T-cell (primary cell): ENCODE results near the gene TBC1D22A. TPM values are rescaled to one million over a fixed set of nuclear protein-coding genes. Genes with fewer than 3 reads are reported as not detected.

Experiments used
- ATAC-seq, 4 experiments: fragments of 200-7000 bp in 3 of 4; fragments of 150-1000 bp in 1 of 4; cut with Tn5 transposase; replicated peaks in 1 of 4; 1 replicate in 3 of 4; 2 replicates in 1 of 4; pipeline ENCODE4 v1.10.0; 2021; ENCODE audit warnings: moderate library complexity in 3 of 4, mild to moderate bottlenecking in 2 of 4, moderate number of reproducible peaks in 1 of 4
- CTCF ChIA-PET, 2 donors: fragments of 300-600 bp; sonication (Branson Sonifier 250); formaldehyde crosslinking; loops; one replicate each; lab custom pipeline; 2022; ENCODE audit warnings: antibody characterized with exemption in 2 of 2; lab: Charles Lee
- POLR2A ChIA-PET, 2 donors: fragments of 300-600 bp; sonication (Branson Sonifier 250); formaldehyde crosslinking; loops; one replicate each; lab custom pipeline; 2022; ENCODE audit warnings: antibody characterized with exemption in 2 of 2; lab: Charles Lee
- DNase-seq, 35 experiments: peaks; one replicate each; pipeline versions ENCODE4 v3.0.0 to v3.0.0-alpha.2; 2013 to 2023
- H3K27ac ChIP-seq: one replicate; pipeline ENCODE4 v1.5.1; 2013; ENCODE audit warnings: low read length
- H3K27me3 ChIP-seq, 2 experiments: replicated peaks in 1 of 2; 1 replicate in 1 of 2; 2 replicates in 1 of 2; pipeline versions ENCODE4 v1.6.1 to v1.7.0; 2013; ENCODE audit warnings: low read length in 1 of 2, mixed read lengths in 1 of 2; ENCODE audit not compliant: control insufficient read depth in 2 of 2, insufficient read depth in 2 of 2; ENCODE audit errors: extremely low read depth in 1 of 2
- H3K36me3 ChIP-seq, 2 donors: 1 replicate in 1 of 2; 2 replicates in 1 of 2; pipeline versions ENCODE4 v1.6.1 to v1.7.0; 2013; ENCODE audit warnings: low read length in 1 of 2; ENCODE audit not compliant: control insufficient read depth in 2 of 2, insufficient read depth in 1 of 2; ENCODE audit errors: extremely low read depth in 1 of 2
- H3K4me1 ChIP-seq, 2 experiments: 1 replicate in 1 of 2; 2 replicates in 1 of 2; pipeline versions ENCODE4 v1.6.1 to v1.7.0; 2013; ENCODE audit warnings: low read length in 2 of 2, mixed read lengths in 1 of 2; ENCODE audit not compliant: insufficient read depth in 2 of 2, control insufficient read depth in 1 of 2; ENCODE audit errors: extremely low read depth in 1 of 2
- H3K4me3 ChIP-seq, 2 donors: 1 replicate in 1 of 2; 2 replicates in 1 of 2; pipeline versions ENCODE4 v1.5.1 to v1.7.0; 2013; ENCODE audit warnings: mild to moderate bottlenecking in 2 of 2, low read length in 1 of 2, moderate library complexity in 1 of 2; ENCODE audit not compliant: control insufficient read depth in 1 of 2; ENCODE audit errors: extremely low read depth in 1 of 2
- H3K9me3 ChIP-seq: 2 replicates; pipeline ENCODE4 v1.7.0; 2013
- H3K27ac Mint-ChIP-seq, 2 donors: one replicate each; pipeline ENCODE4 v1.8.0; 2020 to 2021; ENCODE audit warnings: mild to moderate bottlenecking in 2 of 2, mixed read lengths in 2 of 2
- H3K27me3 Mint-ChIP-seq, 2 donors: one replicate each; pipeline ENCODE4 v1.8.0; 2021 to 2022; ENCODE audit warnings: mixed read lengths in 2 of 2
- H3K36me3 Mint-ChIP-seq: one replicate; pipeline ENCODE4 v1.8.0; 2021; ENCODE audit warnings: mixed read lengths
- H3K4me1 Mint-ChIP-seq, 3 donors: one replicate each; pipeline ENCODE4 v1.8.0; 2020 to 2022; ENCODE audit warnings: mixed read lengths in 3 of 3, mild to moderate bottlenecking in 1 of 3
- H3K4me3 Mint-ChIP-seq, 3 donors: one replicate each; pipeline ENCODE4 v1.8.0; 2020 to 2022; ENCODE audit warnings: mild to moderate bottlenecking in 3 of 3, mixed read lengths in 3 of 3, moderate library complexity in 3 of 3
- H3K9me3 Mint-ChIP-seq, 3 donors: one replicate each; pipeline ENCODE4 v1.8.0; 2020 to 2022; ENCODE audit warnings: mixed read lengths in 3 of 3
- WGBS: methylation state at CpG from one replicate; pipeline ENCODE4 v1.1.5; 2013; ENCODE audit warnings: missing lambda C conversion rate; ENCODE audit not compliant: insufficient coverage; 5-methylcytosine and 5-hydroxymethylcytosine counted together
- total RNA-seq, 35 experiments: library from RNA in 6 of 35; stranded (reverse) in 6 of 35; fragments of 120-200 nt in 1 of 35; gene quantifications; one replicate each; pipeline versions ENCODE4 v1.2.1 to v1.2.4 and lab custom pipeline; 2013 to 2026

TBC1D22A gene
- total RNA-seq, 5 donors from 2014 or later (not counting 1 experiment from before 2014, with no cell fraction given): 38.3 to 67.8 (median 57.7) TPM

DNA sequence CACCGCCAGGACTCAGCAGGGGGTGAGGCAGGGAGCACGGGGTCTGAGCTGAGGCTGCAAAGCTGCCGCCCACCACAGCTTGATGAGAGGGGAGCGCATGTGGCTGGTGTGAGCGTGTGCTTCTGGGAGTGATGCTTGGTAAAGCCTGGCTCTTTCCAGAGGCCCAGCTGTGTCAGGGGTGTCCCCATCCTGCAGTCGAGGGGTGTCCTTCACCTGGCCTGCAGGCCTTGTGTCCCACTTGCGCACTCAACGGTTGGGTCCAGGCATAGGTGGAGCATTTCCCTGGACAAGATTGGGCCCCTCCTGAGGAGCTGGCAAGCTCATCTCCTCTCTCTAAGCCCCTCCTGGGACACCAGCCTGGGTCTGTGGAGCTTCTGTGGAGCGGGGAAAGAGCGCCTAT is 273.9 kb downstream of the TBC1D22A start:
- Histone ChIP-seq H3K27ac (no peak overlapping the region), H3K4me1 (no peaks in the 10 kb centered on the region), H3K9me3 (no peaks in the 10 kb centered on the region), H3K36me3 (peaks cover 10 to 17% of the 10 kb centered on the region in 2 donors), H3K27me3 (no peaks in the 10 kb centered on the region), H3K4me3 (no peak overlapping the region)
- ChIA-PET POLR2A (no interaction called here), CTCF (no interaction called here)
- ATAC-seq: no peak
- DNase-seq: no peak
- Mint-ChIP-seq H3K9me3 (no peaks in the 10 kb centered on the region), H3K27ac (no peak overlapping the region), H3K4me3 (no peak overlapping the region), H3K4me1 (peaks cover 5 to 18% (median 10%) of the 10 kb centered on the region in 3 donors), H3K27me3 (no peaks in the 10 kb centered on the region), H3K36me3 (peaks cover 18% of the 10 kb centered on the region)
- WGBS: 89% methylated on average over 7 of the region's 10 CpGs

DNA sequence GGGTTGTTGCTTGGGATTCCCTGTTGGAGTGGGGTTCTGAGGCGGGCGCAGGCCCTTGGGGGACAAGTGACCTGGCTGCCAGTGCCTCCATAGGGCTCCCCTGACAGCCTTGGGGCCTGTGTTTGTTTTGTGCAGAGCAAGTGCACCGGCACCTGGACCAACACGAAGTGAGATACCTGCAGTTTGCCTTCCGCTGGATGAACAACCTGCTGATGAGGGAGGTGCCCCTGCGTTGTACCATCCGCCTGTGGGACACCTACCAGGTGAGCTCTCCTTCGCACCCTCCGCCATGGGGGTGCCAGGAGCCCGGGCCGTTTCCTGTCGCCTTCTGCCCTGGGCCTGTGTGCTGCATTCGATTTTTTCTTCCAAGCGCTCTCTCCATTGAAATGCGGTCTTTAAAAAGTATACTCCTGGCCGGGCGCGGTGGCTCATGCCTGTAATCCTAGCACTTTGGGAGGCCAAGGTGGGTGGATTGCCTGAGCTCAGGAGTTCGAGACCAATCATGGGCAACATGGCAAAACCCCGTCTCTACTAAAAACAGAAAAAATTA is 274.6 kb downstream of the TBC1D22A start:
- Mint-ChIP-seq H3K27me3 (no peaks in the 10 kb centered on the region), H3K36me3 (peaks cover 18% of the 10 kb centered on the region), H3K9me3 (no peaks in the 10 kb centered on the region), H3K27ac (no peak overlapping the region), H3K4me1 (peaks cover 11 to 18% (median 15%) of the 10 kb centered on the region in 3 donors), H3K4me3 (no peak overlapping the region)
- H3K27me3 ChIP-seq: no peaks in the 10 kb centered on the region
- DNase-seq (no peak), ATAC-seq (no peak)
- ChIA-PET CTCF (no interaction called here), POLR2A (no interaction called here)
- peaks cover 10 to 17% of the 10 kb centered on the region in 2 donors for H3K36me3 ChIP-seq
- H3K27ac ChIP-seq: no peak overlapping the region
- H3K4me1 ChIP-seq: peaks cover 0 to 2% of the 10 kb centered on the region in 2 experiments
- WGBS: 97% methylated on average over 16 of the region's 20 CpGs
- H3K4me3 ChIP-seq: no peak overlapping the region
- H3K9me3 ChIP-seq: no peaks in the 10 kb centered on the region

DNA sequence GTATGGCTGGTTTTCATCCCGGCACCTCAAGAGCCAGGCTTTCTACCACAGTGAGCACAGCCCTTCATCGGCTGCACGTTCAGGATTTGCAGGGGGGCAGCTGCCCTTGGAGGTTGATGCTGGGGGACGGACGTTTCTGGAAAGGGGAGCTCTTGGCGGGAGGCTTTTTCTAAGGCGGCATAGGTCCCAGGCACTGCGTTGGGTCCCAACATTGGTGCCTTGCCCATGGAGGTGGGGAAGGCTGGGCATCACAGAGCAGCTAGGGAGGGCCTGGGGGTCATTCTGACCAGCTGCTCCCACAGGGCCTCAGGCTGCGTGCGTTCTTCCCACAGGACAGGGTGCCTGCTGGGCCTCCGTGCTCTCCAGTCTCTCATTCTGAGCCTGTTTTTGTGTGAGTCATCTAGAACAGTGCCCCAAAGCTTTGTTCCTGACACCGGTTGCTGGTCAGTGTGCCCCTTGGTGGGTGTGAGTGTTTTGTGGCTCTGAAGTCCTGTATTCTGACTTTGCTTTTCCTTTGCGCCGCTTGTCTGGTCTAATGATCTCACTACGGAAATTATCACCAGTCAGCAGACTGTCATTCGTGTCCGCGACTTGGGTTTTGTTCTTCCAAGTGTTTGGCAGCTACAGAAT is 275.9 kb downstream of the TBC1D22A start:
- CTCF ChIA-PET: interaction anchor here in 1 of 2 donors (0.5 kb wide), 1 partner anchor 475 kb away, joined by 3 read pairs; no protein-coding TSS in a partner anchor
- H3K36me3 Mint-ChIP-seq: peaks cover 18% of the 10 kb centered on the region
- H3K27me3 Mint-ChIP-seq: no peaks in the 10 kb centered on the region
- H3K4me1 Mint-ChIP-seq: peaks cover 23 to 27% (median 24%) of the 10 kb centered on the region in 3 donors
- H3K9me3 ChIP-seq: no peaks in the 10 kb centered on the region
- H3K4me1 ChIP-seq: peaks cover 0 to 6% of the 10 kb centered on the region in 2 experiments
- no peak overlapping the region for H3K4me3 Mint-ChIP-seq
- no peaks in the 10 kb centered on the region for H3K9me3 Mint-ChIP-seq
- 92% methylated on average over 18 of the region's 18 CpGs for WGBS
- peaks cover 8 to 13% of the 10 kb centered on the region in 2 donors for H3K36me3 ChIP-seq
- POLR2A ChIA-PET: no interaction called here
- ATAC-seq (no peak), DNase-seq (no peak)
- H3K4me3 ChIP-seq: no peak overlapping the region
- H3K27ac Mint-ChIP-seq: no peak overlapping the region
- no peaks in the 10 kb centered on the region for H3K27me3 ChIP-seq
- H3K27ac ChIP-seq: no peak overlapping the region

- H3K36me3 Mint-ChIP-seq: peaks cover 14% of the 10 kb centered on the region
- no peaks in the 10 kb centered on the region for H3K9me3 Mint-ChIP-seq
- 100% methylated on average over 2 of the region's 5 CpGs for WGBS
- H3K4me1 Mint-ChIP-seq: peaks cover 32 to 37% (median 34%) of the 10 kb centered on the region in 3 donors
- Histone ChIP-seq H3K4me3 (no peak overlapping the region), H3K27me3 (no peaks in the 10 kb centered on the region), H3K27ac (no peak overlapping the region), H3K36me3 (peaks cover 8 to 13% of the 10 kb centered on the region in 2 donors), H3K4me1 (peaks cover 0 to 15% of the 10 kb centered on the region in 2 experiments), H3K9me3 (no peaks in the 10 kb centered on the region)
- H3K27me3 Mint-ChIP-seq: no peaks in the 10 kb centered on the region
- ATAC-seq (no peak), DNase-seq (no peak)
- H3K4me3 Mint-ChIP-seq: no peak overlapping the region
- CTCF ChIA-PET: no interaction called here
- H3K27ac Mint-ChIP-seq: no peak overlapping the region
- POLR2A ChIA-PET: no interaction called here
These were observed 276.9 kb downstream of the TBC1D22A start for GRCh38 chr22:47039356-47039755.

DNA sequence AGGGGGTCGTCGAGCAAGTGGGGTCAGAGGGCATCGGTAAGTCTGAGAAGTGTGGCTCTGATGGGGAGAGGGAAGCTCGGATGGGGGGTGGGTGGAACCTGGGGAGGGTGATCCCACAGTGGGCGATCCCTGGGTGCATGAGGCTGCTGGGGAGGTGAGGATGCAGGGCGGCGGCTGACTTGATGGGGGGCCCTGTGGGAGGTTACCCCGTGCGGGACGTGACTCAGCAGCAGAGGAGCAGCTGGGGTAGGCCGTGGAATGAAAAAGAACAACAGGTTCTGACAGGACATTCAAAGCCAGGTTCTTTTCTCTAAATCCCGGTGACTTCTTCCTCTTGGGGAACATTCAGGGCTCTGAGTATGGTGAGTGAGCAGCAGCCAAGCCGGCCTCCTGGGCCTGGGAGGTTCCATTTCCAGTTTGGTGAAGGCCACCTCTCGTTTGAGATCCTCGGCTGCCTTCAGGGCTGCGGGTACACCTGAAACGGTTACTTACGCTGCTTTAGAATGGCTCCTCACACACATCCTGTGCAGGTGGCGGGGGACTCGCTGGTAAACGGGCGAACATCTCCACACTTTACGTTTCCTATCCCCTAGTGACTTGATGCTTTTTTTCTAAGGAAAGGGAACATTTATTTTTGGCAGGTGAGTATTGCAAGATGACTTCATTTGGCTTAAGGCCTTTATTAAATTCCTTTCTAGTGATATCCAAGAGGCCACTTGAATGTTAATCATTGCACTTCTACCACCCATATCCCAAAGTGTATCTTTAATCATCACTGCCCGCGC is 278.2 kb downstream of the TBC1D22A start:
- ChIA-PET CTCF (no interaction called here), POLR2A (no interaction called here)
- no peak overlapping the region for H3K4me3 ChIP-seq
- Mint-ChIP-seq H3K4me1 (peaks cover 40 to 43% (median 41%) of the 10 kb centered on the region in 3 donors), H3K9me3 (no peaks in the 10 kb centered on the region), H3K27ac (no peak overlapping the region), H3K27me3 (no peaks in the 10 kb centered on the region), H3K36me3 (peaks cover 13% of the 10 kb centered on the region), H3K4me3 (no peak overlapping the region)
- DNase-seq: no peak
- no peak overlapping the region for H3K27ac ChIP-seq
- peaks cover 0 to 21% of the 10 kb centered on the region in 2 experiments for H3K4me1 ChIP-seq
- no peak for ATAC-seq
- 95% methylated on average over 19 of the region's 25 CpGs for WGBS
- H3K36me3 ChIP-seq: peaks cover 7 to 13% of the 10 kb centered on the region in 2 donors
- no peaks in the 10 kb centered on the region for H3K27me3 ChIP-seq
- H3K9me3 ChIP-seq: no peaks in the 10 kb centered on the region

DNA sequence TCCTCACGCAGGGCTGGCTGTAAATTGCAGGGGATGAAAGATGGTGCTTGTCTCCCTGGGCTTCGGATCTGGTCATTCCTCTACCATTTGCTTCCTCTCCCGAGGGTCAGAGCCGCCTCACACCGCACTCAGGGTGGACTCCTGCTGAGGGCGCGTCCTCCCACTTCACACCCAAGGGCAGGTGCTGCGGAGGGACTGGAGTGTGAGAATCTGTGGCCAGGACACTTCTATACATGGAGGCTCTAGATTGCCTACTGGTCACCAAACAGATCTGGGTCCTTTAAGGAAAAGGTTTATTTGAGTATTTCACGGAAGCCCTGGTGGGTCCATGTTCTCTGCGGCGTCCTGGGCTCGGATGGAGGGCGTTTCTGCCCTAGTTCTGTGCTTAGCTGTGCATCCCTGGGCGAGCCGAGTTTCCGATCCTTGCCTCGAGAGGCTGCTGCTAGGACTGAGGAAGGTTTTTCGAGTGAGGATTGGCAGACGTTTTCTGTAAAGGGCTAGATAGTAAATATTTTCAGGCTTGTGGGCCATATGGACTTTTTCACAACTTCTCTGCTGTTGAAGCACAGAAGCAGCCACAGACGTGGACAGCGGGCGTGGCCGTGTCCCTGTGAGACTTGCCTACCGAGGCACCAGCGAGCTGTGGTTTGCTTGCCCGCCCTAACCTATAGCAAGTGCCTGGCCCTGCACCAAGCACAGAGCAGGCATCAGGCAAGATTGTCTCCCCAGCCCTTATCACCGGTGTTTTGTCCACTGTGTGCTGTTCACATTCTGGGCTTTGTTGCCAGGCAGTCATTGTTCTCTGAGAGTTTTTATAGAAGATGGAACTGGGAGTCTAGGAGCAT is 279.0 kb downstream of the TBC1D22A start:
- POLR2A ChIA-PET: no interaction called here
- ATAC-seq: no peak
- Mint-ChIP-seq H3K27me3 (no peaks in the 10 kb centered on the region), H3K4me1 (peaks cover 41 to 44% (median 44%) of the 10 kb centered on the region in 3 donors), H3K4me3 (no peak overlapping the region), H3K27ac (no peak overlapping the region), H3K9me3 (no peaks in the 10 kb centered on the region), H3K36me3 (peaks cover 10% of the 10 kb centered on the region)
- H3K4me3 ChIP-seq: no peak overlapping the region
- WGBS: 94% methylated on average over 16 of the region's 27 CpGs
- peaks cover 0 to 30% of the 10 kb centered on the region in 2 experiments for H3K4me1 ChIP-seq
- H3K36me3 ChIP-seq: peaks cover 6 to 13% of the 10 kb centered on the region in 2 donors
- no peak overlapping the region for H3K27ac ChIP-seq
- no peaks in the 10 kb centered on the region for H3K9me3 ChIP-seq
- H3K27me3 ChIP-seq: no peaks in the 10 kb centered on the region
- no peak for DNase-seq
- CTCF ChIA-PET: no interaction called here
